SU-DHL-6 (cell line): ENCODE measurements around the gene P3H2.

Experiments used
- EZH2phosphoT487 ChIP-seq: fragments of 200-600 bp; sonication (generic), shearing (Covaris generic); conservative IDR thresholded peaks from 2 replicates; pipeline ENCODE4 v1.6.1; 2018; ENCODE audit warnings: mild to moderate bottlenecking, antibody characterized with exemption, low read length, moderate library complexity, mixed read lengths
- TF ChIP-seq, protein P1 (sequence below): fragments of 200-600 bp; sonication (generic); IDR thresholded peaks from one replicate; pipeline ENCODE4 v1.5.1; 2017; ENCODE audit warnings: antibody characterized with exemption, mild to moderate bottlenecking, low read length, moderate library complexity; ENCODE audit not compliant: insufficient read depth, poor library complexity, severe bottlenecking

DNA sequence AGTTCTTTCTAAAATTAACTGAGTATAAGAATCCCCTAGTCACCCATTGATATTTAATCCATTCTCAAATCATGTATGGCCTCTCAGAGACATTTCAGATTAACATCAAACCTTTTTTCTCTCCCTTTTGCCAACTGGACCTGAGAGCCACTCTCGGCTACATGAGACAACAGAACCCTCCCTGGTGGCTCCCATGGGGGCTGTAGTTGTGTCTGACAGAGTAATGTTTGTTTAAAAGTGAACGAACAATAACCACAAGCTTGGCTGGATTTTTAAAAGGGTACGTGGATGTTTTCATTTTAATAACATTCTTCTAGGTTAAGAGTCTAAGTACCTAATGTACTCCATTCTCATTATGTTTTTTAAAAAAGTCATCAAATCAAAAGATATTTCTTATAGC is 37.1 kb downstream of the P3H2 start:
- TF ChIP-seq, protein P1, sequence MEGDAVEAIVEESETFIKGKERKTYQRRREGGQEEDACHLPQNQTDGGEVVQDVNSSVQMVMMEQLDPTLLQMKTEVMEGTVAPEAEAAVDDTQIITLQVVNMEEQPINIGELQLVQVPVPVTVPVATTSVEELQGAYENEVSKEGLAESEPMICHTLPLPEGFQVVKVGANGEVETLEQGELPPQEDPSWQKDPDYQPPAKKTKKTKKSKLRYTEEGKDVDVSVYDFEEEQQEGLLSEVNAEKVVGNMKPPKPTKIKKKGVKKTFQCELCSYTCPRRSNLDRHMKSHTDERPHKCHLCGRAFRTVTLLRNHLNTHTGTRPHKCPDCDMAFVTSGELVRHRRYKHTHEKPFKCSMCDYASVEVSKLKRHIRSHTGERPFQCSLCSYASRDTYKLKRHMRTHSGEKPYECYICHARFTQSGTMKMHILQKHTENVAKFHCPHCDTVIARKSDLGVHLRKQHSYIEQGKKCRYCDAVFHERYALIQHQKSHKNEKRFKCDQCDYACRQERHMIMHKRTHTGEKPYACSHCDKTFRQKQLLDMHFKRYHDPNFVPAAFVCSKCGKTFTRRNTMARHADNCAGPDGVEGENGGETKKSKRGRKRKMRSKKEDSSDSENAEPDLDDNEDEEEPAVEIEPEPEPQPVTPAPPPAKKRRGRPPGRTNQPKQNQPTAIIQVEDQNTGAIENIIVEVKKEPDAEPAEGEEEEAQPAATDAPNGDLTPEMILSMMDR: no peak
- TF ChIP-seq EZH2phosphoT487: no peak
